Activated naive CD4-positive, alpha-beta T cell treated with anti-CD3 and anti-CD28 coated beads for 36 hours (primary cell): ENCODE measurements around the gene TEKTIP1. TPM values are rescaled to one million over a fixed set of nuclear protein-coding genes. Genes with fewer than 3 reads are reported as not detected.
"Not testable (repeated sequence)": the region's sequence is repeated elsewhere in the genome, so short reads cannot be mapped to it uniquely, and the experiment has no call there.

Experiments
- CTCF ChIA-PET: fragments of 350-600 bp; sonication (Branson Sonifier 250); formaldehyde crosslinking; loops from one replicate; lab custom pipeline; 2021; ENCODE audit warnings: antibody characterized with exemption; lab: Charles Lee
- DNase-seq: peaks from one replicate; pipeline ENCODE4 v3.0.0-alpha.2; 2020
- H3K27ac Mint-ChIP-seq: one replicate; pipeline ENCODE4 v1.8.0; 2021; ENCODE audit warnings: mild to moderate bottlenecking, mixed read lengths
- H3K27me3 Mint-ChIP-seq: one replicate; pipeline ENCODE4 v1.8.0; 2021; ENCODE audit warnings: low read depth, mixed read lengths
- H3K36me3 Mint-ChIP-seq: one replicate; pipeline ENCODE4 v1.8.0; 2021; ENCODE audit warnings: low read depth, mixed read lengths
- H3K4me1 Mint-ChIP-seq: one replicate; pipeline ENCODE4 v1.8.0; 2021; ENCODE audit warnings: low read depth, mixed read lengths
- H3K4me3 Mint-ChIP-seq: one replicate; pipeline ENCODE4 v1.8.0; 2021; ENCODE audit warnings: mild to moderate bottlenecking, moderate library complexity, mixed read lengths
- H3K9me3 Mint-ChIP-seq: one replicate; pipeline ENCODE4 v1.8.0; 2021; ENCODE audit warnings: mixed read lengths
- intact Hi-C: fragments of 100-400 bp; cut with micrococcal nuclease; formaldehyde crosslinking; loops from one replicate; pipeline ENCODE4 v1.15.1; 2023
- total RNA-seq, 2 experiments: library from RNA; stranded (reverse); gene quantifications; one replicate each; pipeline ENCODE4 v1.2.3, GENCODE V29; 2021

The TEKTIP1 gene
- total RNA-seq, 2 experiments from 2014 or later: 2.1 to 2.5 TPM

GRCh38 chr19:3563709-3564524 lies 24.9 kb downstream of the TEKTIP1 start:
- CTCF ChIA-PET: interaction anchor here (0.6 kb wide), 1 partner anchor 21 kb away, joined by 3 read pairs; no protein-coding TSS in a partner anchor
- intact Hi-C loops: no loop called here
- H3K4me3 Mint-ChIP-seq: no peak overlapping the region
- DNase-seq: no peak
- H3K27ac Mint-ChIP-seq: no peak overlapping the region
- no peaks in the 10 kb centered on the region for H3K4me1 Mint-ChIP-seq
- H3K36me3 Mint-ChIP-seq: no peaks in the 10 kb centered on the region
- no peaks in the 10 kb centered on the region for H3K27me3 Mint-ChIP-seq
- no peaks in the 10 kb centered on the region for H3K9me3 Mint-ChIP-seq

GRCh38 chr19:3565139-3565538 lies 26.2 kb downstream of the TEKTIP1 start:
- Mint-ChIP-seq H3K27me3 (no peaks in the 10 kb centered on the region), H3K9me3 (no peaks in the 10 kb centered on the region), H3K4me3 (no peak overlapping the region), H3K27ac (no peak overlapping the region), H3K36me3 (no peaks in the 10 kb centered on the region), H3K4me1 (no peaks in the 10 kb centered on the region)
- no peak for DNase-seq
- CTCF ChIA-PET: no interaction called here
- intact Hi-C loops: no loop called here

- DNase-seq: not testable (repeated sequence)
These were observed 31.1 kb downstream of the TEKTIP1 start for GRCh38 chr19:3570042-3570441.

GRCh38 chr19:3570606-3571011 lies 31.6 kb downstream of the TEKTIP1 start:
- Mint-ChIP-seq H3K27ac (no peak overlapping the region), H3K4me1 (peaks cover 14% of the 10 kb centered on the region), H3K36me3 (peaks cover 8% of the 10 kb centered on the region), H3K9me3 (no peaks in the 10 kb centered on the region), H3K4me3 (no peak overlapping the region), H3K27me3 (no peaks in the 10 kb centered on the region)
- CTCF ChIA-PET: no interaction called here
- intact Hi-C loops: loop anchor here (5.0 kb wide), 1 partner anchor 192 kb away; the partner anchor contains the start of genes APBA3 and MRPL54
- no peak for DNase-seq

More at GRCh38 chr19:3570042-3570441, 31.1 kb downstream of the TEKTIP1 start:
- H3K4me3 Mint-ChIP-seq, H3K27ac Mint-ChIP-seq, H3K27me3 Mint-ChIP-seq, H3K9me3 Mint-ChIP-seq, CTCF ChIA-PET, H3K36me3 Mint-ChIP-seq: not testable (repeated sequence)
- peaks cover 11% of the 10 kb centered on the region for H3K4me1 Mint-ChIP-seq
- intact Hi-C loops: loop anchor here (5.0 kb wide), 1 partner anchor 192 kb away; the partner anchor contains the start of genes APBA3 and MRPL54

GRCh38 chr19:3572132-3572854 lies 33.3 kb downstream of the TEKTIP1 start:
- CTCF ChIA-PET: no interaction called here
- intact Hi-C loops: loop anchor here (1.0 to 5.0 kb wide), 4 partner anchors 15 to 190 kb away; partner anchors contain the start of genes APBA3, FZR1, MFSD12 and MRPL54
- peak overlapping the region; percentile 75 for H3K4me3 Mint-ChIP-seq
- H3K36me3 Mint-ChIP-seq: peaks cover 8% of the 10 kb centered on the region
- peak overlapping the region; percentile 56 for H3K27ac Mint-ChIP-seq
- no peaks in the 10 kb centered on the region for H3K9me3 Mint-ChIP-seq
- H3K4me1 Mint-ChIP-seq: peaks cover 14% of the 10 kb centered on the region
- no peaks in the 10 kb centered on the region for H3K27me3 Mint-ChIP-seq
- DNase-seq: peak; percentile 100

GRCh38 chr19:3572855-3573161 lies 33.8 kb downstream of the TEKTIP1 start, which contains the start of gene HMG20B:
TSS of gene HMG20B (plus strand) at chr19:3572944. CDS start at chr19:3573310, 366 bp downstream.
- H3K4me3 Mint-ChIP-seq: peak within 1 kb of the TSS; percentile 75
- no peaks in the 10 kb centered on the region for H3K9me3 Mint-ChIP-seq
- DNase-seq: no peak
- CTCF ChIA-PET: no interaction called here
- H3K27ac Mint-ChIP-seq: peak within 1 kb of the TSS; percentile 56
- no peaks in the 10 kb centered on the region for H3K27me3 Mint-ChIP-seq
- peaks cover 8% of the 10 kb centered on the region for H3K36me3 Mint-ChIP-seq
- intact Hi-C loops: loop anchor here (1.0 to 5.0 kb wide), 4 partner anchors 16 to 189 kb away; partner anchors contain the start of genes APBA3, FZR1, MFSD12 and MRPL54
- H3K4me1 Mint-ChIP-seq: peaks cover 14% of the 10 kb centered on the region

GRCh38 chr19:3573162-3573857 lies 34.3 kb downstream of the TEKTIP1 start:
- peak overlapping the region; percentile 75 for H3K4me3 Mint-ChIP-seq
- no peak for DNase-seq
- peaks cover 8% of the 10 kb centered on the region for H3K36me3 Mint-ChIP-seq
- CTCF ChIA-PET: interaction anchor here (1.2 kb wide), 1 partner anchor 12 kb away, joined by 4 read pairs; the partner anchor contains the start of gene GIPC3
- no peaks in the 10 kb centered on the region for H3K27me3 Mint-ChIP-seq
- H3K9me3 Mint-ChIP-seq: no peaks in the 10 kb centered on the region
- no peak overlapping the region for H3K27ac Mint-ChIP-seq
- intact Hi-C loops: loop anchor here (5.0 kb wide), 1 partner anchor 189 kb away; the partner anchor contains the start of genes APBA3 and MRPL54
- H3K4me1 Mint-ChIP-seq: peaks cover 14% of the 10 kb centered on the region

GRCh38 chr19:3573858-3574637 lies 35.1 kb downstream of the TEKTIP1 start:
- intact Hi-C loops: loop anchor here (5.0 kb wide), 1 partner anchor 188 kb away; the partner anchor contains the start of genes APBA3 and MRPL54
- Mint-ChIP-seq H3K4me1 (peaks cover 14% of the 10 kb centered on the region), H3K9me3 (no peaks in the 10 kb centered on the region), H3K4me3 (peak overlapping the region; percentile 75), H3K27ac (no peak overlapping the region), H3K27me3 (no peaks in the 10 kb centered on the region), H3K36me3 (peaks cover 8% of the 10 kb centered on the region)
- peak; percentile 92 for DNase-seq
- CTCF ChIA-PET: interaction anchor here (1.2 kb wide), 1 partner anchor 12 kb away, joined by 4 read pairs; the partner anchor contains the start of gene GIPC3

GRCh38 chr19:3575260-3575741 lies 36.3 kb downstream of the TEKTIP1 start:
- Mint-ChIP-seq H3K9me3 (no peaks in the 10 kb centered on the region), H3K27ac (no peak overlapping the region), H3K36me3 (peaks cover 8% of the 10 kb centered on the region), H3K27me3 (no peaks in the 10 kb centered on the region), H3K4me1 (peaks cover 14% of the 10 kb centered on the region), H3K4me3 (no peak overlapping the region)
- DNase-seq: peak; percentile 43
- CTCF ChIA-PET: no interaction called here
- intact Hi-C loops: no loop called here

GRCh38 chr19:3575949-3576673 lies 37.1 kb downstream of the TEKTIP1 start:
- no peak for DNase-seq
- Mint-ChIP-seq H3K4me1 (peaks cover 14% of the 10 kb centered on the region), H3K27ac (no peak overlapping the region), H3K27me3 (no peaks in the 10 kb centered on the region), H3K36me3 (peaks cover 8% of the 10 kb centered on the region), H3K9me3 (no peaks in the 10 kb centered on the region), H3K4me3 (no peak overlapping the region)
- CTCF ChIA-PET: no interaction called here
- intact Hi-C loops: no loop called here
